HG03108 (cell line): ENCODE results near the gene ITGB2.

ENCODE experiments used
- ATAC-seq: cut with Tn5 transposase; IDR thresholded peaks from one replicate; pipeline ENCODE4 v1.9.1; 2021; ENCODE audit warnings: moderate library complexity; ENCODE audit not compliant: unreplicated experiment

Gene ITGB2

DNA sequence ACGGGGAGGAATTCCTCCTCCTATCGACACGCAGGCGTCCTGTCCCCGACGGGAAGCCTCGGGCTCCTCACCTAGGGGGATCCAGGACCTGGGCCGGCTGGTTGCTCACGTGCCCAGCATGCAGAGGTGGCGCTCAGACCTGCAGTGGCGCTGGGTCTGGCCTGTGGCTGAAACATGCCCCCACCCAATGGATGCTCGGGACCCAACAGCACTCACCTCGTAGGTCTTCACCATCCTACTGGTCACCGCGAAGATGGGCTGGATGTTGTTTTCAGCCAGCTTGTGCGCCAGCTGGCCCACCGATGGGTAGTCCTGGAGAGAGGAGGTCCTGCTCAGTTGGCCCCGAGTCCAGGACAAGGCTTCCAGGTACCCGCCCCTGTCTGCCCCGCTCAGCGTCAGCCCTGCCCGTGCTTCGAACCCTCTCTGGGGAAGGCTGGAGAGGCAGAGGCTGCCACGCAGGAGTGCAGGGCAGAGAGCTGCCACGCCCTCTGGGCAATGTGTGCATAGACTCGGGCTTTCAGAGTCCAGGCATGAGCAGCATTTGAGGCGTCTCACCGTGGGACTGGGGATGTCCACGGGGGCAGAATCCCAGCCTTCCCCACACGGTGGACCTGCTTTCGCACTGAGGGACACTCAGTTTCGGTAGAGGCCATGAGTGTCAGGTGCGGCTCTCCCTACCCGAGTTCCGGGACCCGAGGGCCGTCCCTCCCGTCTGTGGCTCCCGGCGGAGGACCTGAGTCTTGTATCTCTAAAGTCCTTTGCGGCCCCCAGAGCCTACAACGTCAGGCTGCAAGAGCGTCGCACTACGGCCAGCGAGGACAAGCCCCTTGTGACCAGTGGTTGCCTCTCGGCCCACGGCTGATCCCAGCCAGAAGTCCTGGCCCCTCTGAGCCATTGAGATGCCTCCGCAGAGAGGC is 21.6 kb downstream of the ITGB2 start:
- ATAC-seq, result no peak

DNA sequence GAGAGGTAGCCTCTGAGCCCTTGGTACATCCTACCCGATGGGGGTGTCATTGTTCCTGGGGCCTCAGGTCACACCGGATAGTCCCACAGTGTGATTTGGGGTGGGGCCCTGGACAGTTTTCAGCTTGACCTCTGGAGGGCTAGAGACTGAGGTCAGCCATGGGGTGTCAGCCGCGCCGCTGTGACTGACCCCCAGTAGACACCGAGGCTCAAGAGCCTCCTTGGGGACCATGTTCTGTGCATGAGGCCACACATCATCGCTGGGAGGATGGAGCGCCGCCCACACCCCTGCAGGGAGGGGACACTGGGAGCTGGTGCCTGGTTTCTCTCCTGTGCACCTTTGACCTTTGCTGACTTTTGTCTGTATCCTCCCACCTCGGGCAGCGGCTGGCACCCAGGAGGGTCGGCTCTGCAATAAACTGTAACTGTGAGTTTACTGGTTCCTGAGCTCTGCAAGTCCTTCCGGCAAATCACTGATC is 22.6 kb downstream of the ITGB2 start:
- no peak for ATAC-seq

DNA sequence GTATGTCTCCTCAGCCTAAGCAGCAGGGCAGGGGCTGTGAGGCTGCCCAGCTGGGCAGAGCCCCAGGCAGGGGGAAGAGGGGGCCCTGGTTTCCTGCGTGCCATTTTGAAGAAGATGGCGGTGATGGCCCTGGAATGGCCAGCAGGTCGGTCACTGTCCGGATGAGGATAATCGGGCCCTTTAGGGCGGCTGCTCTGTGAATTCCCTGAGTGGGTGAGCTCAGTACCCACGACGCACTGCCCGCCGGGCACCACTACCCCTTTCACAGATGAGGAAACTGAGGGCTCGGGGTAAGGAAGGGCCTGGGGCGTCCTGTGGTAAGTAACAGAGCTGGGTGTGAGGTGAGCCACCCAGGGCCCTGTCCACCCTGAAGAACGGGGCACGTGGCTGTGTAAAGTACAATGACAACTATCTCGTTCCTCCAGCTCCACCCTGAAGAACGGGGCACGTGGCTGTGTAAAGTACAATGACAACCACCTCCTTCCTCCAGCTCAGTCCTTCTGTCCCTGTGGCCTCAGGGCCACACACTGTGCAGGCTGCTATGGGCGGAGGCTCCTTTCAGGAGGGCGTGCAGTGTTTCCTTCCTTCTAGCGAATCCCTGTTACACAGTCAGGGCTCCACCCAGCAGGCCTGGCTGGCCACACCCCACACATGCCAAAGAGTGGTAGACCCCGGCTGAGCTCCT is 23.2 kb downstream of the ITGB2 start:
- ATAC-seq, result no peak

DNA sequence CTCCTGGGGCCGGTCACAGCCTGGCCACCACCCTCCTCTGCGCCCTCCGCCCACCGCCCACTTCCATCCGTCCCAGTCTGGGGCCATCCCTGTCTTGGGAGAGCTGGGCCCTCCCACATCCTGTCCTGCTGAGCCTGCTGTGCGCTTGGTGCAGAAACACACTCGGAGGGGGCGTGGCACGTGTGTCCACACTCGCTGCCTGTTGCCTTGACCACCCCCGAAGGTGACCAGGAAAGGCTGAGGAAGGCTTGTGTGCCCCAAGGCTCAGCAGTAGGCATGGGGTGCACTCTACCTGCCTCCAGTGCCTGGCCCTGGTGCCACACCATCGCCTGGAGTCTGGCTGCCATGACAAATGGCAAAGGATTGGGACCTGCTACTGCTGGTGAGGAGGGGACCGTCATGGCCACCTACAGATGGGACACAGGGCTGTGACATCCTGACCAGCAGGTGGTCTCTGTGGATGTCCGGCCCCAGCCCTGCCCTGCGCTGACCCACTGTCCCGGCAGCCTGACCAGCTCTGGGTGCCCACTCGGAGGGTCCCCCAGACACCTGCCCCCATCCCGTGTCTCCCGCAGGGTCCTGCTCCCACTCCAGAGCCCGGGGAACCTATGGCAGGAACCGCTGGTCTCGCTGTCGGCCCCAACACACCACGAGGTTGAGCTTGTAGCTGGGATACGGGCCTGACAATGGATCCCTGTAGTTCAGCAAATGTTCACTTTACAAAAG is 24.0 kb downstream of the ITGB2 start:
- ATAC-seq, result no peak

DNA sequence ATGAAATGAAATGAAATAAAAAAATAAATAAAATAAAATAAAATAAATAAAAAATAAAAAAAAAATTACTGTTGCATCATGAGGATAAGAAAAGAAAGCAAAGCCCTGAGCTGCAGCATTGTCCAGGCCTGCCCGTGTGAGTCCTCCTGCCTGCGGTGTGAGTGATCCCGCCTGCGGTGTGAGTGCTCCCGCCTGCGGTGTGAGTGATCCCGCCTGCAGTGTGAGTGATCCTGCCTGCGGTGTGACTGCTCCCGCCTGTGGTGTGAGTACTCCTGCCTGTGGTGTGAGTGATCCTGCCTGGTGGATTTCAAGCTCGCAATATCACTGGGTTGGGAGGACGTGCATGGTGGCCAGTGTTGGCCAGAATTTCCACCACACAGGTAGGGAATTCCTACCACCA is 24.8 kb downstream of the ITGB2 start:
- ATAC-seq, result no peak

DNA sequence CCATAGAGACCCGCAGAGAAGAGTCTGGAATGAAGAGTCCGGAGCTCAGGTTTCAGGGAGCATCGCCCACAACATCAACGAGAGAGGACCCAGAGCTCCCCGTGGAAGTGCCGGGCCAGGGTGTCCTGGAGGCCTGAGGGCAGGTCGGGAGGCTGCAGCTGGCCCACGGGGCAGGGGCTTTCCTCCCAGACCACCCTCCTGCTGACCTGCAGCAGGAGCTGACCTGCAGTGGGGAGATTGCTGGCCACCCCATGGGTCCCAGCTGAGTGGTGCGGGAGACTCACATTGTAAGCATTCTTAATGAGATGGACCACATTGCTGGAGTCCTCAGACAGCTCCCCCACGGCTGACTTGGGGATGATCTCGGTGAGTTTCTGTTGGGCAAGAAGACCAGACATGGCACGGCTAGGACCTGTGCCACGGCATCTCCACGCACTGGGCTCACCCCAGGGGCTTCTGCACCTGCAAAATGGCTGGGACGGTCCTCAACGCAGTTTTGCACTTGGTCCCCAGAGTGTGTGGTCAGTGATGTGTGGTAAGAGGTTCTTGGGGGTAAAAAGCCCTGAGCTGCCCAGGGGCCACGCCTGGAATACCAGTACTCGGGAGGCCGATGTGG is 25.9 kb downstream of the ITGB2 start:
- ATAC-seq, result no peak

DNA sequence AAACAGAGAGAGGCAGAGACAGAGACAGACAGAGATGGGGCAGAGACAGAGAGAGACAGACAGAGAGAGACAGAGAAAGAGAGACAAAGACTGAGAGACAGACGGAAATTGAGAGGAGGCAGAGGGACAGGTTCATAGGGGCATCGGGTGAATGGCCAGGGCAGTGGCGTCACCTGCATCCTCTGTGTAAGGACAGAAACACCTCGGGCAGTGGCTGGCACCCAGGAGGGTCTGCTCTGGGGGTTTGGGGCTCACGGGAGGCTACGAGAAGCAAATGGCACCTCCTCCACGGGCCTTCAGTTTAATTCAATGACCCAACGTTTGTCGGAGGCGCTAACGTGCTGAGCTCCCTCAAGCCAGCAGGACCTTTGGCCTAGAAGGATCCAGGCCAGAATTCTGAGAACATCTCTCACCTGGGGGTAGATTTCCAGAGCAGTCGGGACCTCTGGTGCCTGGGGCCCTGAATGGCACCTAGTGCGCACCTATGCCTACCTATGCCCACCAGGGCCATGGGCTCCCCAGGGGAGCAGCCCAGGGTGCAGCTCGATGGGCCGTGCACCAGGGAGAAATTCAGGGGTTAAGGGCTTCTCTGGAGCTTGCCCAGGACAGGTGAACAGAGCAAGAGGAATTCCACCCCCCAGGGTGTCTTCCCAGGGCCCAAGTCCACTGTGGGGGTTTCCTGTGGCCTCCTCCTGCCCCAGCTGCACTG is 26.6 kb downstream of the ITGB2 start:
- no peak for ATAC-seq

DNA sequence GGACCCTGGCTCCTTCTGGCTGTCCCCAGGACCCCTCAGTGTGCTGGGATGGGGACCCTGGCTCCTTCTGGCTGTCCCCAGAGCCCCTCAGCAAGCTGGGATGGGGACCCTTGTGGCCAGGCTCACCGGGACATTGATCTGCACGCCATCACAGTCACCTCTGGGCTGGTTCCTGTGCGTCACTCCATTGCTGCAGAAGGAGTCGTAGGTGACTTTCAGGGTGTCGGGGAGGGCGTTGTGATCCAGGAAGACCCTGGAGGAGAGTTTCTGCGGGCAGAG is 27.5 kb downstream of the ITGB2 start:
- no peak for ATAC-seq

DNA sequence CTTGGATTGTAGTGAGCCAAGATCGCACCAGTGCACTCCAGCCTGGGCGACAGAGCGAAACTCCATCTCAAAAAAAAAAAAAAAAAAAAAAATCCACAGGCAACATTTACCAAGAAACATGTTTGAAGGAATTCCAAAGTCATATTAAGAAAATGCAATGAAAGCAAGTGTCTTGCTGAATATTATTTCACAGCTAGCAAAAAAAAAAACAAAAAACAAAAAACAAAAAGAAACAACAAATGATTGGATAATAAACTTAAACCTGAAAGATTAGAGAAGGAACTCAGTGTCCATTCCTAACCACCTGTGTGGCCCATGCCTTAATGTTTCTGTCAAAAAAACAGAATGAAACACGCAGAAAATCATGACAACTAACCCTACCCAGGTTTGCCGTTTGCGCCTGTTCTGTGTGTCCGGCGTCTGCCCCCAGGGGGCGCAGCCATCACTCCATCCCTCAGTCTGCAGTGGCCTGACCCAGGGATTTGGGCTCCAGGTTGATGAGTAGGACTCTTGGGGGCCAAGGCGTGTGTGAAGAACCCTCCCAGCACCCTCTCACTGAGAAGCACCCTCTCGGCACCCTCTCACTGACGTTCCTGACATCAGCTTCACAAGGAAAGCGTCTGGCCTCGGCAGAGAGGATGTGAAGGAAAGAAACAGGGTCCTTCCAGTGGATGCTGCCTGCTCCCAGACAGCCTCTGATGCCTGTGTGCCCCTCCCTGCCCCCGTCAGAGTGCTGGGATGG is 28.0 kb downstream of the ITGB2 start:
- ATAC-seq, result no peak

DNA sequence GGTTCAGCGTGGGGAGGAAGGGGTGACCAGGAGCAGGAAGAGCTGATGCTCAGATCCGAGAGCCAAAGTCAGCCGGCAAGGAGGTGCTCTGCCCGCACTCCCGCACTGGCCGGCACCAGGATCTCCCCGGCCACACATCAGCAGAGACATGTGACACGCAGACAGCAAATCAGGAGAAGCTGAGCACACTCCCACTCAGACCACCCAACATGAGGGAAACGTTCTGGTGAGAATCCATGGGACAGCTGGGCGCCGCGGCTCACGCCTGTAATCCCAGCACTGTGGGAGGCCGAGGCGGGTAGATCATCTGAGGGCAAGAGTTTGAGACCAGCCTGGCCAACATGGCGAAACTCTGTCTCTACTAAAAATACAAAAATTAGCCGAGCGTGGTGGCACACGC is 28.6 kb downstream of the ITGB2 start:
- ATAC-seq, result no peak

DNA sequence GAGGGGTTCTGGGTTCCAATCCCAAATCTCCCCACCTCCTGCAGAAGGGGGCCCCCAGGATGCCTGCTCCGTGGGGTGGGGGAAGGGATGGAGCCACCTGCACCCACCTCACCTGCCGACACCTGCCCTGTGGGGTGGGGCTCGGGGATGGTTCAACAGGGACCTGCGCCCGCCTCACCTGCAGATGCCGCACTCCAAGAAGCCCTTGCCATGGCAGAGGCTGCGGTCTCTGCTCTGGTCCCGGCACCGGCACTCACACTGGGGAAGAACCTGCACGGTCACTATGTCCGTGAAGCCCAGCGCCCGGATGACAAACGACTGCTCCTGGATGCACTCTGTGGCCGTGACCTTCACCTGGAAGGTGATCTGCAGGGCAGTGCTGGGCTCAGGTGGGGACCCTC is 29.1 kb downstream of the ITGB2 start:
- no peak for ATAC-seq

DNA sequence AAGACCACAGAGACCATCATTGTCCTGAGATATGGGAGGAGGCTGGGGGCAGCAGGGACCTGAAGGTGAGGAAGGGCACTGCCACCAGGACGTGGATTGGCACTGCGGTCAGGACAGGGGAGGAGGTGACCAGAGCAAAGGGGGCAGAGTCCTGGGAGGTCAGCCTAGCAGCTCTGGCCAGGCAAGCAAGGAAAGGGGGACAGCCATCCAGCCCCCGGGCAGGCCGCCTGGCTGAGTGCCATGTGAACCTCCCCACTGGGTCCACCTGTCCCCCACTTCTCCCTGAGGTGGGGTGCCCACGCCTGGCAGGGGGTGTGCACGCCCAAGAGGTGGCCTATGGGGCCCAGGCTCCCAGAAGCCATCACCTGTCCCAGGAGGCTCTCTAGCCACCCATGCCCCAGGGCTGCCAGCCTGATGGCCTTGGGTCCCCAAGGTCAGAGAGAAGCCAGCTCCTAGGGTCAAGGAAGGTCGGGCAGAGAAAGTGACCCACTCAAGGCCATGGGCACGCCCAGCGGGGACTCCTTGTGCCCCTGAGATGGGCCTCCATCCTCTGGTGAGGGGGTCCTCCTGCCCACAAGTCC is 29.6 kb downstream of the ITGB2 start:
- no peak for ATAC-seq

DNA sequence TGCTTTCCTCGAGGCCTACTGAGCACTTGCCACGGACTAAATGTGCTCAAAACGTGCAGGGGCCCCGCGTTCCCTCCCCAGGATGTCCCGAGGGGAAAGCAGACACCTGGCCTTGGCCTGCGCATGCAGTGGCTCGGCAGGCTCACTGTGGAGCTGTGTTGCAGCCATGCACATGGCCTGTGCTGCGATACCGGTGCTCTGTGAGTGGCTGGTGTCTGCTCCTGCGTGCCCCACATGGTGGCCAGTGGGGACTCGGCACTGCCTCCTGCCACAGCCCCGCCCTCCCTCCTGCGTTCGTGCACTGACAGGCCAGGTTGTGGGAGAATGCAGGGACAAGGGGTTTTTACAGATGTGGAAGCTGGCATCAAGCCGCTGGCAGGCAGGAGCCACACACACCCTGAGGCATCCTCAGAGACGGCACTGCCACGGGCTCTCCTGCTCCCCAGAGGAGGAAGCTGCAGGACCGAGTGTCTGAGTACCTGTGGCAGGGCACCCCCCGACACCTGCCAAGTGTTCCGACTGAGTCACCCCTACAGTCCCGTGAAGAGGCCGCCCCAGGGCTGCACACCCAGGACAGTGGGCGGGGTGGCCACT is 30.3 kb downstream of the ITGB2 start:
- ATAC-seq, result no peak

DNA sequence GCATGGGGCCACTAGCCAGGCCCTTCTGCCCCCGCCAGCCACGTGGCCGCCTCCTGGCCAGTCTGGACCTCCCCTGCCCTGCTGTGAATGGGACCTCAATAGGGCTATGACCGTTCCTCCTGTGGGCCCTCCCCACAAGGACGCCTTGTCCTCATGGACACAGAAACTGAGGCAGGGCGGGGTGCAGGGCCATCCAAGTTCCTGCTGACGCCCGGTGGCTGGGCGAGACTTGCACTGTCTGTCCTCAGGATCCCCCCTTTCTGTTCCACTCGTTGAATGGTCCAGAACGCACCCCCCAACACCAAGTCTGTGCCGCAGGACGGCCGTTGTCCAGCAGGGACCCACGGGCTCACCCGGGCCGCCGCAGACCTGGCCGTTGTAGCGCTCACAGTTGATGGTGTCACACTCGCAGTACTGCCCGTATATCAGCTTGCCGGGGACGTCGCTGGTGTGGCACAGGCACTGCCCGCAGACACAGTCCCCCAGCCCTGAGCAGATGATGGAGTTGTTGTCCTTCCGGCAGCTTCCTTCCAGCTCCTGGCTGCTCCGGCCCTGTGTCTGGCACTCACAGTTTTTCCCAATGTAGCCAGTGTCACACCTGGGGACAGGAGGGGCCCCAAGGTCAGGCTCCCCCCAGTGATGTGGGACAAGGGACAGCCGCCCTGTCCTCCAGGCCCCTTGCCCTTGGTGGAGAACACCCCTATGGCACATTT is 30.9 kb downstream of the ITGB2 start:
- ATAC-seq, result no peak

DNA sequence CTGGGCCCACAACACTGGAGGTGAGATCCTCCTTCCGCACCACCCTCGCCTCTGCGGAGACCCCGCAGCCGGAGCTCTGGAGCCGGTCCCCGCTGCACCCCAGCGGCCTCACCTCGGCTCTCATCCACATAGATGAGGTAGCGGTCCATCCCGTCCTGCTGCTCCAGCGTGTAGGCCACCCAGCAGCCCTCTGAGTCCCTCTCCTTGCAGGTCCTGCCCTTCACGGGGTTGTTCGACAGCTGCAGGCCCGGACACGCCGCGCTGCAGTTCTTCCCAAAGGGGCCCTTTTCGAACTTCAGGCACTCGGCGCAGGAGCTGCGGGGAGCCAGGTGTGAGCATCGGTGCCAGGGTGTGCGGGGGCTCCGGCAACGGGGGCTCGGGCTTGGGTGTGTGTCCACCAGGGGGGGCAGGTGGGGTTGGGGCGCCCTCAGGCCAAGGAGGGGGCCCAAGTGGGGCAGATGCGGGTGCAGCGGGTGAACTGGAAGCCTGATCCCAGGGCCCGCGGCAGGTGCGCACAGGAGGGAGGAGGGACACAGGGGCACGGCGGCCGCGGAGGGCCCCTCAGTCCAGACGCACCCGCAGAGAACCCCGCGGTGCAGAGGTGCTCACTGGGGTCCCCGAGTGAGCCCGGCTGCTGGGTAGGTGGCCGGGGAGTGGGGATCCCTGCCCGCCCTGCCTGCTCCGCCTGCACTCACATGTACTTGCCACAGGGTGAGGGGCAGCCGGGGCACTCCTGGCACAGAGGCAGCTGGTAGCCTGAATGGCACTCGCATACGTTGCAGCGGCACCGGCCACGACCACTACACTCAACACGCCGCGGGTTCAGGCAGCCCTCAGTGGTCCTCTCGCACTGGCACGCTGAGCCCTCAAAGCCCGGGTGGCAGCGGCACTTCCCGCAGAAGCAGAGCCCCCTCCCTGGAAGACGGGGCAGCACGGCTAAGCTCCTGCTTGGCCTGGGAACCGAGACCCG is 31.8 kb downstream of the ITGB2 start:
- ATAC-seq, result no peak

DNA sequence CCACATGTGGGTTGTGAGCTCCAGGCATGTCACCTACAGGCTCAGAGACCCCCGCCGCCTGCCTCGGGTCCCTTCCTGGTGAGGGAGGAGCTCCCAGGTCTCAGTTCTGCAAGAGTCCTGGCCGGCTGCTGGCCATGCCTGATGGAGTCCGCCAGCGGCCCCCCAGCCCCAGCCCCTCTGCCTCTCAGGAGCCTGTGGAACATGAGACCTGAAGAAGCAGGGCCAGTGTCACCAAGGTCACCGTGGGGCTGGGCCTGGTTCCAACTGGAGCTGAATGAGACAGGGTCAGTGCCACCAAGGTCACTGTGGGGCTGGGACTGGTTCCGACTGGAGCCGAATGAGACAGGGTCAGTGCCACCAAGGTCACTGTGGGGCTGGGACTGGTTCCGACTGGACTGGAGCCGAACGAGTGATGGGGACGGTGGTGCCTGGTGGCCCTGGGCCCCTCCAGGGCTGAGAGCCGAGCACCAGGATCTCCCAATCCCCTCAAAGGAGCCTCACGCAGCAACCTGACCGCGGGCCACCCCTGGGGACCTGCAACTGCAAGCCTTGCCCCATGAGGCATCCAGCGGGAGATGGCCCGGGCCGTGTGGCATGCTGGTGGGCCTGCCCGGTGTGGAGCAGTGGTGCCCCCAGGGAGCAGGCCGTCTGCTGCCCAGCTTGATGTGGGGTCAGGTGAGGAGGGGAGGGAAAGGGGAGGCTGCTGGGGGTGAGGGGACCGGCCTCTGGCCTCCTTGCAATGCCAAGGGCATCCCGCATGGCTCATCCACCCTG is 32.7 kb downstream of the ITGB2 start:
- no peak for ATAC-seq
